ENCODE data around the gene ATP5IF1. TPM values are rescaled to one million over a fixed set of nuclear protein-coding genes. Genes with fewer than 3 reads are reported as not detected.

The ATP5IF1 gene
- total RNA-seq, 1 experiment from 2014 or later = 169 TPM

- TF ChIP-seq, protein P1, sequence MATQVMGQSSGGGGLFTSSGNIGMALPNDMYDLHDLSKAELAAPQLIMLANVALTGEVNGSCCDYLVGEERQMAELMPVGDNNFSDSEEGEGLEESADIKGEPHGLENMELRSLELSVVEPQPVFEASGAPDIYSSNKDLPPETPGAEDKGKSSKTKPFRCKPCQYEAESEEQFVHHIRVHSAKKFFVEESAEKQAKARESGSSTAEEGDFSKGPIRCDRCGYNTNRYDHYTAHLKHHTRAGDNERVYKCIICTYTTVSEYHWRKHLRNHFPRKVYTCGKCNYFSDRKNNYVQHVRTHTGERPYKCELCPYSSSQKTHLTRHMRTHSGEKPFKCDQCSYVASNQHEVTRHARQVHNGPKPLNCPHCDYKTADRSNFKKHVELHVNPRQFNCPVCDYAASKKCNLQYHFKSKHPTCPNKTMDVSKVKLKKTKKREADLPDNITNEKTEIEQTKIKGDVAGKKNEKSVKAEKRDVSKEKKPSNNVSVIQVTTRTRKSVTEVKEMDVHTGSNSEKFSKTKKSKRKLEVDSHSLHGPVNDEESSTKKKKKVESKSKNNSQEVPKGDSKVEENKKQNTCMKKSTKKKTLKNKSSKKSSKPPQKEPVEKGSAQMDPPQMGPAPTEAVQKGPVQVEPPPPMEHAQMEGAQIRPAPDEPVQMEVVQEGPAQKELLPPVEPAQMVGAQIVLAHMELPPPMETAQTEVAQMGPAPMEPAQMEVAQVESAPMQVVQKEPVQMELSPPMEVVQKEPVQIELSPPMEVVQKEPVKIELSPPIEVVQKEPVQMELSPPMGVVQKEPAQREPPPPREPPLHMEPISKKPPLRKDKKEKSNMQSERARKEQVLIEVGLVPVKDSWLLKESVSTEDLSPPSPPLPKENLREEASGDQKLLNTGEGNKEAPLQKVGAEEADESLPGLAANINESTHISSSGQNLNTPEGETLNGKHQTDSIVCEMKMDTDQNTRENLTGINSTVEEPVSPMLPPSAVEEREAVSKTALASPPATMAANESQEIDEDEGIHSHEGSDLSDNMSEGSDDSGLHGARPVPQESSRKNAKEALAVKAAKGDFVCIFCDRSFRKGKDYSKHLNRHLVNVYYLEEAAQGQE (IDR thresholded peaks at IDR 0.05; ENCODE audit: low read depth) = no peak
Observed at GRCh38 chr1:28235755-28236655, at the start of gene ATP5IF1 (continued).

GRCh38 chr1:28190337-28190979 lies 45.5 kb upstream of the ATP5IF1 start:
- Histone ChIP-seq H3K36me3 (ENCODE audit: control insufficient read depth in 1 of 2, insufficient read depth in 2 of 2, low read length in 2 of 2) (no peaks in the 10 kb centered on the region), H3K9me2 (ENCODE audit: insufficient read depth) (no peaks in the 10 kb centered on the region), H3K4me3 (replicated peaks in 1 of 2; ENCODE audit: low read depth in 1 of 2, low read length in 2 of 2) (no peak overlapping the region), H3K9ac (ENCODE audit: low read length) (no peak overlapping the region), H3K9me3 (ENCODE audit: control insufficient read depth in 1 of 2, insufficient read depth in 1 of 2, low read depth in 1 of 2, low read length in 2 of 2) (no peaks in the 10 kb centered on the region), H3K79me2 (ENCODE audit: insufficient read depth, low read length) (no peaks in the 10 kb centered on the region), H4K20me1 (ENCODE audit: insufficient read depth) (no peaks in the 10 kb centered on the region), H2AFZ (ENCODE audit: low read depth, low read length, poor library complexity, severe bottlenecking) (no peak overlapping the region), H3K4me1 (ENCODE audit: control insufficient read depth in 1 of 2, insufficient read depth in 2 of 2, low read length in 2 of 2) (peaks cover 4 to 22% of the 10 kb centered on the region in 2 experiments; a peak in 3 of 4 replicates), H3K27me3 (ENCODE audit: insufficient read depth, low read length) (no peaks in the 10 kb centered on the region), H3K4me2 (ENCODE audit: low read length) (no peak overlapping the region), H3K27ac (ENCODE audit: low read depth, low read length) (no peak overlapping the region)
- ChIA-PET POLR2A (no interaction called here), RAD21 (ENCODE audit: low non-redundant PET in 1 of 2, low total read pairs in 2 of 2, uncharacterized antibody in 2 of 2, unreplicated experiment in 2 of 2) (no interaction called here), CTCF (no interaction called here)
- ATAC-seq (no peak), DNase-seq (ENCODE audit: low read depth, low spot score) (no peak)
- TF ChIP-seq CTCF (IDR thresholded peaks at IDR 0.05 in 2 of 3, conservative IDR thresholded peaks at IDR 0.05 in 1 of 3; ENCODE audit: borderline replicate concordance in 1 of 3, insufficient read depth in 1 of 3, low read depth in 2 of 3, low read length in 2 of 3) (no peak), SIN3A (IDR thresholded peaks at IDR 0.05; ENCODE audit: low read depth) (no peak), CEBPB (IDR thresholded peaks at IDR 0.05; ENCODE audit: low read depth) (no peak), ATF3 (IDR thresholded peaks at IDR 0.05) (no peak), POLR2A (IDR thresholded peaks at IDR 0.05; ENCODE audit: borderline replicate concordance, extremely low read depth, insufficient read depth, insufficient read length) (no peak), ZFX (IDR thresholded peaks at IDR 0.05) (no peak), FOSL1 (IDR thresholded peaks at IDR 0.05; ENCODE audit: low read depth) (no peak), SP1 (IDR thresholded peaks at IDR 0.05; ENCODE audit: low read depth) (no peak), ELF1 (IDR thresholded peaks at IDR 0.05; ENCODE audit: borderline replicate concordance, low read depth) (no peak), CBX3 (IDR thresholded peaks at IDR 0.05; ENCODE audit: low read depth) (no peak), RAD21 (IDR thresholded peaks at IDR 0.05; ENCODE audit: low read depth) (no peak), SRF (IDR thresholded peaks at IDR 0.05; ENCODE audit: low read depth) (no peak)
- TF ChIP-seq, protein P2, sequence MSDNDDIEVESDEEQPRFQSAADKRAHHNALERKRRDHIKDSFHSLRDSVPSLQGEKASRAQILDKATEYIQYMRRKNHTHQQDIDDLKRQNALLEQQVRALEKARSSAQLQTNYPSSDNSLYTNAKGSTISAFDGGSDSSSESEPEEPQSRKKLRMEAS (IDR thresholded peaks at IDR 0.05) = no peak
- BruUV-seq (replicated peaks) = no TSS peak
- intact Hi-C loops (cut with micrococcal nuclease) = no loop called here
